HCT116 (cell line): Measurements from ENCODE around the gene NBAS. TPM values are rescaled to one million over a fixed set of nuclear protein-coding genes. Genes with fewer than 3 reads are reported as not detected.

Experiments
- ATAC-seq: fragments of 200-7000 bp; cut with Tn5 transposase; 2 replicates; pipeline ENCODE4 v1.9.1; 2020; ENCODE audit warnings: mild to moderate bottlenecking, moderate library complexity
- BruUV-seq: library from RNA; stranded (reverse); fragments of 400-500 nt; replicated peaks from 2 replicates; lab custom pipeline; 2021; lab: Mats Ljungman, UMichigan
- CTCF ChIA-PET: fragments of 300-600 bp; sonication (Branson Sonifier 250); formaldehyde crosslinking; loops from one replicate; lab custom pipeline; 2021; ENCODE audit warnings: antibody characterized with exemption; lab: Charles Lee
- POLR2A ChIA-PET: fragments of 300-600, 350-600 bp; sonication (Branson Sonifier 250); formaldehyde crosslinking; loops from one replicate; lab custom pipeline; 2021; ENCODE audit warnings: antibody characterized with exemption; lab: Charles Lee
- RAD21 ChIA-PET, 2 experiments: fragments of 300-600 bp; sonication (Branson Sonifier 250); formaldehyde crosslinking; loops; one replicate each; lab custom pipeline; 2023; ENCODE audit warnings: low total read pairs in 2 of 2; ENCODE audit not compliant: uncharacterized antibody in 2 of 2, unreplicated experiment in 2 of 2, low non-redundant PET in 1 of 2; lab: Charles Lee
- DNase-seq: peaks from one replicate; pipeline ENCODE4 v3.0.0-alpha.2; 2010; ENCODE audit warnings: low read depth, low spot score
- H2AFZ ChIP-seq: fragments of 200-600 bp; shearing (Covaris generic), sonication (generic); 2 replicates; pipeline ENCODE4 v1.6.1; 2017; ENCODE audit warnings: low read depth, mixed run types, mixed read lengths, antibody characterized with exemption, low read length; ENCODE audit not compliant: poor library complexity, severe bottlenecking
- H3K27ac ChIP-seq: 2 replicates; pipeline ENCODE4 v1.5.1; 2012; ENCODE audit warnings: low read depth, low read length
- H3K27me3 ChIP-seq: fragments of 200-600 bp; sonication (generic); 2 replicates; pipeline ENCODE4 v1.6.1; 2016; ENCODE audit warnings: mixed run types, low read length, mixed read lengths; ENCODE audit not compliant: insufficient read depth
- H3K36me3 ChIP-seq, 2 experiments: fragments of 200-500 bp in 1 of 2; fragments of 200-600 bp in 1 of 2; sonication (Bioruptor generic) in 1 of 2; sonication (generic) in 1 of 2; 2 replicates each; pipeline versions ENCODE4 v1.5.1 to v1.6.1; 2014 to 2016; ENCODE audit warnings: low read length in 2 of 2, inconsistent platforms in 1 of 2, mixed read lengths in 1 of 2, mixed run types in 1 of 2; ENCODE audit not compliant: insufficient read depth in 2 of 2, control insufficient read depth in 1 of 2
- H3K4me1 ChIP-seq, 2 experiments: fragments of 200-600 bp in 1 of 2; sonication (generic) in 1 of 2; 2 replicates each; pipeline versions ENCODE4 v1.5.1 to v1.6.1; 2012 to 2017; ENCODE audit warnings: low read length in 2 of 2, inconsistent platforms in 1 of 2, mild to moderate bottlenecking in 1 of 2, mixed read lengths in 1 of 2, mixed run types in 1 of 2, moderate library complexity in 1 of 2; ENCODE audit not compliant: insufficient read depth in 2 of 2, control insufficient read depth in 1 of 2
- H3K4me2 ChIP-seq: fragments of 200-600 bp; sonication (generic); 2 replicates; pipeline ENCODE4 v1.6.1; 2017; ENCODE audit warnings: mixed run types, low read length, mixed read lengths
- H3K4me3 ChIP-seq, 2 experiments: fragments of 200-600 bp in 1 of 2; sonication (generic) in 1 of 2; replicated peaks in 1 of 2; 2 replicates each; pipeline ENCODE4 v1.5.1; 2011 to 2016; ENCODE audit warnings: low read length in 2 of 2, control low read depth in 1 of 2, low read depth in 1 of 2, mild to moderate bottlenecking in 1 of 2, mixed read lengths in 1 of 2, mixed run types in 1 of 2
- H3K79me2 ChIP-seq: fragments of 200-600 bp; sonication (generic); 2 replicates; pipeline ENCODE4 v1.6.1; 2017; ENCODE audit warnings: mild to moderate bottlenecking, mixed run types, low read length, moderate library complexity, mixed read lengths; ENCODE audit not compliant: insufficient read depth
- H3K9ac ChIP-seq: fragments of 200-600 bp; sonication (generic); 2 replicates; pipeline ENCODE4 v1.6.1; 2016; ENCODE audit warnings: low read length, mixed read lengths
- H3K9me2 ChIP-seq: fragments of 200-600 bp; sonication (generic), shearing (Covaris generic); 2 replicates; pipeline ENCODE4 v1.6.1; 2017; ENCODE audit warnings: mixed run types, mild to moderate bottlenecking, moderate library complexity; ENCODE audit not compliant: insufficient read depth
- H3K9me3 ChIP-seq, 2 experiments: fragments of 200-500 bp in 1 of 2; fragments of 200-600 bp in 1 of 2; sonication (Bioruptor generic) in 1 of 2; sonication (generic) in 1 of 2; 2 replicates each; pipeline ENCODE4 v1.6.1; 2014 to 2017; ENCODE audit warnings: low read length in 2 of 2, mixed read lengths in 2 of 2, inconsistent platforms in 1 of 2, low read depth in 1 of 2, mild to moderate bottlenecking in 1 of 2, mixed run types in 1 of 2, moderate library complexity in 1 of 2; ENCODE audit not compliant: control insufficient read depth in 1 of 2, insufficient read depth in 1 of 2
- H4K20me1 ChIP-seq: fragments of 200-600 bp; sonication (generic), shearing (Covaris generic); 2 replicates; pipeline ENCODE4 v1.6.1; 2017; ENCODE audit warnings: mixed run types, mild to moderate bottlenecking, moderate library complexity; ENCODE audit not compliant: insufficient read depth
- ATF3 ChIP-seq: IDR thresholded peaks from 2 replicates; pipeline ENCODE4 v1.6.1; 2012
- FOSL1 ChIP-seq: IDR thresholded peaks from 2 replicates; pipeline ENCODE4 v1.6.1; 2012; ENCODE audit warnings: low read depth
- POLR2A ChIP-seq: IDR thresholded peaks from 2 replicates; pipeline ENCODE4 v1.7.0; 2011; ENCODE audit warnings: borderline replicate concordance; ENCODE audit not compliant: insufficient read depth, insufficient read length; ENCODE audit errors: extremely low read depth
- RAD21 ChIP-seq: IDR thresholded peaks from 2 replicates; pipeline ENCODE4 v1.6.1; 2012; ENCODE audit warnings: low read depth, mild to moderate bottlenecking
- SP1 ChIP-seq: IDR thresholded peaks from 2 replicates; pipeline ENCODE4 v1.6.1; 2012; ENCODE audit warnings: low read depth
- YY1 ChIP-seq: IDR thresholded peaks from 2 replicates; pipeline ENCODE4 v1.6.1; 2011; ENCODE audit warnings: low read length, low read depth, moderate library complexity, mild to moderate bottlenecking; ENCODE audit not compliant: insufficient replicate concordance; ENCODE audit errors: extremely low read depth
- ZFX ChIP-seq: fragments of 450-650 bp; IDR thresholded peaks from 2 replicates; pipeline ENCODE4 v1.6.1; 2017
- intact Hi-C: fragments of 100-400 bp; cut with micrococcal nuclease; formaldehyde crosslinking; loops from 2 replicates; pipeline ENCODE4 v1.10.0; 2022
- total RNA-seq: library from RNA; stranded (reverse); gene quantifications from one replicate; pipeline ENCODE4 v1.2.1, GENCODE V29; 2021; ENCODE audit not compliant: unreplicated experiment

Gene NBAS
- total RNA-seq, 1 experiment from 2014 or later: 32.8 TPM

GRCh38 chr2:15603044-15603765 lies 42.1 kb upstream of the NBAS start:
- H3K36me3 ChIP-seq: peaks cover 77 to 79% of the 10 kb centered on the region in 2 experiments
- no peak for DNase-seq
- H3K27me3 ChIP-seq: no peaks in the 10 kb centered on the region
- no TSS peak for BruUV-seq
- H3K9ac ChIP-seq: no peak overlapping the region
- no peak overlapping the region for H3K4me2 ChIP-seq
- no peaks in the 10 kb centered on the region for H3K4me1 ChIP-seq
- TF ChIP-seq SP1 (no peak), ZFX (no peak), RAD21 (no peak), POLR2A (no peak)
- ATAC-seq: no peak
- no peak overlapping the region for H3K27ac ChIP-seq
- intact Hi-C loops: no loop called here
- ChIA-PET RAD21 (no interaction called here), POLR2A (no interaction called here), CTCF (no interaction called here)
- H3K4me3 ChIP-seq: no peak overlapping the region
- H3K9me2 ChIP-seq: no peaks in the 10 kb centered on the region
- no peak overlapping the region for H2AFZ ChIP-seq
- peaks cover 4% of the 10 kb centered on the region; the same call in 1 of the 2 replicates for H3K79me2 ChIP-seq
- no peaks in the 10 kb centered on the region; the same call in 1 of the 2 replicates for H4K20me1 ChIP-seq
- H3K9me3 ChIP-seq: no peaks in the 10 kb centered on the region

- no peaks in the 10 kb centered on the region for H3K9me3 ChIP-seq
- intact Hi-C loops: no loop called here
- TF ChIP-seq ATF3 (no peak), POLR2A (no peak), FOSL1 (no peak), YY1 (no peak)
- DNase-seq (no peak), ATAC-seq (no peak)
- H3K27me3 ChIP-seq: no peaks in the 10 kb centered on the region
- POLR2A ChIA-PET: no interaction called here
- no peaks in the 10 kb centered on the region for H3K9me2 ChIP-seq
- H3K4me3 ChIP-seq: no peak overlapping the region
- no peak overlapping the region for H3K9ac ChIP-seq
- H3K4me2 ChIP-seq: no peak overlapping the region
- CTCF ChIA-PET: no interaction called here
- RAD21 ChIA-PET: no interaction called here
- H4K20me1 ChIP-seq: no peaks in the 10 kb centered on the region; the same call in 1 of the 2 replicates
- no TSS peak for BruUV-seq
- peaks cover 4% of the 10 kb centered on the region; the same call in 1 of the 2 replicates for H3K79me2 ChIP-seq
- H3K27ac ChIP-seq: no peak overlapping the region
- H3K36me3 ChIP-seq: peaks cover 76 to 84% of the 10 kb centered on the region in 2 experiments
- H2AFZ ChIP-seq: no peak overlapping the region
- no peaks in the 10 kb centered on the region for H3K4me1 ChIP-seq
These were observed 41.3 kb upstream of the NBAS start for GRCh38 chr2:15602393-15602792.
